Mucosa of descending colon (tissue), 3 donors: ENCODE data around the gene OR5C1. TPM values are rescaled to one million over a fixed set of nuclear protein-coding genes. Genes with fewer than 3 reads are reported as not detected.

ENCODE experiments used
- ATAC-seq: fragments of 200-7000 bp; cut with Tn5 transposase; one replicate; pipeline ENCODE4 v1.9.1; 2020; ENCODE audit warnings: mild to moderate bottlenecking, moderate library complexity
- DNase-seq, 3 donors: peaks; one replicate each; pipeline ENCODE4 v3.0.0-alpha.2; 2020
- H3K36me3 ChIP-seq: fragments of 200-600 bp; one replicate; pipeline ENCODE4 v1.8.0; 2021; ENCODE audit warnings: low read depth, mild to moderate bottlenecking
- H3K4me1 ChIP-seq: fragments of 200-600 bp; one replicate; pipeline ENCODE4 v1.8.0; 2021; ENCODE audit warnings: low read depth, mild to moderate bottlenecking
- H3K4me3 ChIP-seq: fragments of 200-600 bp; one replicate; pipeline ENCODE4 v1.8.0; 2021; ENCODE audit warnings: mild to moderate bottlenecking
- H3K9me3 ChIP-seq: fragments of 200-600 bp; one replicate; pipeline ENCODE4 v1.8.0; 2021; ENCODE audit warnings: mild to moderate bottlenecking
- CTCF ChIP-seq: fragments of 200-600 bp; IDR thresholded peaks from one replicate; pipeline ENCODE4 v1.8.0; 2022; ENCODE audit warnings: antibody characterized with exemption, mild to moderate bottlenecking
- intact Hi-C, 2 donors: fragments of 100-400 bp; cut with DNase I in 1 of 2; cut with micrococcal nuclease in 1 of 2; formaldehyde crosslinking; loops; one replicate each; pipeline versions ENCODE4 v1.11.0 to v1.11.1; 2022; cut with DNase I, micrococcal nuclease
- total RNA-seq, 3 donors: library from RNA; stranded (reverse); fragmentation: NEBNext Ultra II Directional in 2 of 3; extraction: Animal tissue kit (Norgen Biotek cat#: 25700) in 2 of 3; gene quantifications; one replicate each; pipeline versions ENCODE4 v1.2.1 to v1.2.4, GENCODE V29; 2021 to 2023
- donor health status: DM: no; HTN: no; CAD: no; lungs with moderate emphysema.
- donor health status: DM: no; HTN: no; CAD: no.
- donor health status: DM: no; HTN: yes; CAD: no.

OR5C1 gene
- total RNA-seq, 3 donors from 2014 or later, result not detected

GRCh38 chr9:122786338-122786737 lies 2.4 kb upstream of the OR5C1 start:
- Histone ChIP-seq H3K36me3 (no peaks in the 10 kb centered on the region), H3K4me3 (no peak overlapping the region), H3K9me3 (no peaks in the 10 kb centered on the region), H3K4me1 (no peaks in the 10 kb centered on the region)
- no peak for ATAC-seq
- intact Hi-C loops, result no loop called here
- TF ChIP-seq CTCF, result no peak
- DNase-seq, result no peak

- H3K4me1 ChIP-seq, result no peaks in the 10 kb centered on the region
- DNase-seq (no peak), ATAC-seq (no peak)
- H3K36me3 ChIP-seq, result no peaks in the 10 kb centered on the region
- intact Hi-C loops, result no loop called here
- TF ChIP-seq CTCF, result no peak
- H3K4me3 ChIP-seq, result no peak overlapping the region
- H3K9me3 ChIP-seq, result no peaks in the 10 kb centered on the region
Observed at GRCh38 chr9:122789256-122790046, 718 bp downstream of the OR5C1 start.

GRCh38 chr9:122791872-122792669 lies 3.3 kb downstream of the OR5C1 start:
- ATAC-seq, result no peak
- H3K9me3 ChIP-seq, result no peaks in the 10 kb centered on the region

GRCh38 chr9:122797316-122798063 lies 8.8 kb downstream of the OR5C1 start:
- no peak for TF ChIP-seq CTCF
- no peak overlapping the region for H3K4me3 ChIP-seq
- H3K9me3 ChIP-seq, result no peaks in the 10 kb centered on the region
- intact Hi-C loops, result no loop called here
- no peak for DNase-seq
- ATAC-seq, result no peak
- no peaks in the 10 kb centered on the region for H3K4me1 ChIP-seq
- no peaks in the 10 kb centered on the region for H3K36me3 ChIP-seq

More at GRCh38 chr9:122791872-122792669, 3.3 kb downstream of the OR5C1 start:
- TF ChIP-seq CTCF, result no peak
- H3K36me3 ChIP-seq, result no peaks in the 10 kb centered on the region
- intact Hi-C loops, result no loop called here
- no peak overlapping the region for H3K4me3 ChIP-seq
- DNase-seq, result no peak
- no peaks in the 10 kb centered on the region for H3K4me1 ChIP-seq

- Histone ChIP-seq H3K4me1 (no peaks in the 10 kb centered on the region), H3K9me3 (no peaks in the 10 kb centered on the region), H3K4me3 (no peak within 1 kb of the TSS), H3K36me3 (no peaks in the 10 kb centered on the region)
- intact Hi-C loops, result no loop called here
- ATAC-seq, result no peak
- TF ChIP-seq CTCF, result no peak
- DNase-seq, result no peak
Observed at GRCh38 chr9:122800066-122801060, 11.6 kb downstream of the OR5C1 start, which contains the start of gene OR1K1. OR1K1 (plus strand) TSS chr9:122800123; CDS start chr9:122800123, 0 bp downstream.
